Measurements from ENCODE around the gene ANKRD27. TPM values are rescaled to one million over a fixed set of nuclear protein-coding genes. Genes with fewer than 3 reads are reported as not detected.
"Not testable (repeated sequence)": the region's sequence is repeated elsewhere in the genome, so short reads cannot be mapped to it uniquely, and the experiment has no call there.

Gene ANKRD27
- total RNA-seq, 4 donors from 2014 or later, result 1.8 to 36.2 (median 22.7) TPM

DNA sequence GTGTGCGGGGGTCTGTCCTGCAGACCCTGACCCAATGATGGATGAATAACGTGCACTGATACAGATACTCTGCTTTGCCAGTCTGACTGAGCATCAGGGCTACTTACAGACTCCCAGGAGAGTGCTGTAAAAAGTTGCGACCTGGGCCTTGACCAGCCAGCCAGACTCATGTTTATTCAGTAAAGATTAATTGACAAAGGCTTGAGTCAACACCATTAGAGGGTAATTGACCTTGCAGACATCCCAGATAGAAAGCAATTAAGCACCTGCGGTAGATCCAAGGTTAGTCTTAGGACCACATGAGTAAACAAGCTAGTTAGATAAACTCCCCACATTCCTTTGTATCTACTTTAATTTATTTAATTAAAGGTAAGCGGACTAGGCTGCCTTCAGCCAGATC is 27.0 kb upstream of the ANKRD27 start:
- TF ChIP-seq POLR2A (IDR thresholded peaks at IDR 0.05), result no peak
- TF ChIP-seq, protein P1, sequence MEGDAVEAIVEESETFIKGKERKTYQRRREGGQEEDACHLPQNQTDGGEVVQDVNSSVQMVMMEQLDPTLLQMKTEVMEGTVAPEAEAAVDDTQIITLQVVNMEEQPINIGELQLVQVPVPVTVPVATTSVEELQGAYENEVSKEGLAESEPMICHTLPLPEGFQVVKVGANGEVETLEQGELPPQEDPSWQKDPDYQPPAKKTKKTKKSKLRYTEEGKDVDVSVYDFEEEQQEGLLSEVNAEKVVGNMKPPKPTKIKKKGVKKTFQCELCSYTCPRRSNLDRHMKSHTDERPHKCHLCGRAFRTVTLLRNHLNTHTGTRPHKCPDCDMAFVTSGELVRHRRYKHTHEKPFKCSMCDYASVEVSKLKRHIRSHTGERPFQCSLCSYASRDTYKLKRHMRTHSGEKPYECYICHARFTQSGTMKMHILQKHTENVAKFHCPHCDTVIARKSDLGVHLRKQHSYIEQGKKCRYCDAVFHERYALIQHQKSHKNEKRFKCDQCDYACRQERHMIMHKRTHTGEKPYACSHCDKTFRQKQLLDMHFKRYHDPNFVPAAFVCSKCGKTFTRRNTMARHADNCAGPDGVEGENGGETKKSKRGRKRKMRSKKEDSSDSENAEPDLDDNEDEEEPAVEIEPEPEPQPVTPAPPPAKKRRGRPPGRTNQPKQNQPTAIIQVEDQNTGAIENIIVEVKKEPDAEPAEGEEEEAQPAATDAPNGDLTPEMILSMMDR (IDR thresholded peaks at IDR 0.05), result no peak
- no peak for DNase-seq
- no peaks in the 10 kb centered on the region for H3K4me1 ChIP-seq
- H3K27ac ChIP-seq, result no peak overlapping the region
- no peaks in the 10 kb centered on the region for H3K36me3 ChIP-seq
- intact Hi-C loops (cut with DNase I; ENCODE audit: low total_unique reads), result no loop called here
- H3K9me3 ChIP-seq, result peaks cover 0 to 20% of the 10 kb centered on the region in 2 donors
- H3K27me3 ChIP-seq, result no peaks in the 10 kb centered on the region
- no peak overlapping the region for H3K4me3 ChIP-seq

DNA sequence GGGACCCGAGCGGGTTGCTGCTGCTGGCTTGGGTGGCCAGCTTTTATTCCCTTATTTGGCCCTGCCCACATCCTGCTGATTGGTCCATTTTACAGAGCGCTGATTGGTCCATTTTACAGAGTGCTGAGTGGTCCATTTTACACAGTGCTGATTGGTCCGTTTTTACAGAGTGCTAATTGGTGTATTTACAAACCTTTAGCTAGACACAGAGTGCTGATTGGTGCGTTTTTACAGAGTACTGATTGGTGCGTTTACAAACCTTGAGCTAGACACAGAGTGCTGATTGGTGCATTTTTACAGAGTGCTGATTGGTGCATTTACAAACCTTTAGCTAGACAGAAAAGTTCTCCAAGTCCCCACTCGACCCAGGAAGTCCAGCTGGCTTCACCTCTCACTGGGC is 25.1 kb upstream of the ANKRD27 start:
- DNase-seq; intact Hi-C loops (cut with DNase I; ENCODE audit: low total_unique reads); H3K4me3 ChIP-seq; H3K27me3 ChIP-seq; H3K4me1 ChIP-seq; H3K27ac ChIP-seq; H3K36me3 ChIP-seq: not testable (repeated sequence)
- H3K9me3 ChIP-seq, result peaks cover 0 to 20% of the 10 kb centered on the region in 2 donors

DNA sequence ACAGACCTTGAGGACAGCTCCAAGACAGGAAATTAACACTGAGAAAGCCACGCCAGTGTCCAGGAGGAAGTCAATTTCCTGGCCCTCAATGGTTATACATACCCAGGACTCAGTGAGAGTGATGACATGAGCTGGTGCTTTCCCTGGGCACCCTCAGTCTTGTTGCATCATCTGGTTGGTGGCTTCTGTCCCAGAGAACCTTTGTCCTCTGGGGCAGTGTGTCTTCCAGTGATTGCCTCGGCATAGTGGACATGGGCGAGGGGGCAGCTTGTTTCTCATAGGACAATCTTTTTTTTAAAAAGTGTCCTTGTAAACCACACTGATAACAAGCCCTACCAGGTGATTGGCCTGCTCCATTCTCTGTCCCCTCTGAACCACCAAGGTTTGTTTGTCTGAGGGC is 21.8 kb upstream of the ANKRD27 start:
- H3K36me3 ChIP-seq; H3K4me3 ChIP-seq; intact Hi-C loops (cut with DNase I; ENCODE audit: low total_unique reads); DNase-seq; H3K27me3 ChIP-seq; H3K4me1 ChIP-seq; H3K9me3 ChIP-seq; H3K27ac ChIP-seq: not testable (repeated sequence)

DNA sequence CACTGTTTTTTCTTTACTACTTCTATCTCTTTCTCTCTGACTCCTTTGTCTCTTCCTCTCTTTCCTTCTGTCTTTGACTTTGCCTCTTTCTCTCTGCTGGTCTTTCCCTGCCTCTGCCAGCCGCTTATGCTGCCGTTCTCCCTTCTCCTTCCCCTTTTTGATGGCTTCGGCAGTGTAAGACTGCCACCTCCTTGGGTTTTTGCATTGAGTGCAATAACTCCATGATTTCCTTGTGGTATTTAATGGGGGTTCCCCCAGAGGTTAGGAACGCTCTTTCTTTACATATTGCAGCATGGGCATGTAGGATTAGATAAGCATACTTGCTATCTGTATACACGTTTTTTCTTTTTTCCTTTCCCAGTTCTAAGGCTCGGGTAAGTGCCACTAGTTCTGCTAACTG is 20.5 kb upstream of the ANKRD27 start:
- DNase-seq; H3K4me1 ChIP-seq; H3K27me3 ChIP-seq; H3K9me3 ChIP-seq; H3K27ac ChIP-seq; H3K36me3 ChIP-seq; intact Hi-C loops (cut with DNase I; ENCODE audit: low total_unique reads); H3K4me3 ChIP-seq: not testable (repeated sequence)

DNA sequence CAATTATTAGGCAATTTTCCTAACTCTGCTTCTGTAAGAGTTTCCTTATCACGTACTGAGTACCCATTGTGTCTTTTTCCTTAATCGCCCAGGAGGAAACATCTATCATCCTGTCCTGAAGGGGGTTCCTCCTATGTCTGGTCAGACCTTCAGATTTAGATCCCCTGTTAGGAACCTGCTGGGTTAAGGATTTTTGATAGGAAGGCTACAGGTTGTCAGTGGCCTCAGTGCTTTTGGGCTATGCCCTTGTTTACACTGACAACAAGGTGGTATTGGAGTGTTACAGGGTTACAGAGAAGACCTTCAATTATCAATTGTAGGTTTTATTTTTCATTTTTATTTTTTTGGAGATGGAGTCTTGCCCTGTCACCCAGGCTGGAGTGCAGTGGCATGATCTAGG is 19.9 kb upstream of the ANKRD27 start:
- H3K36me3 ChIP-seq; H3K4me3 ChIP-seq; DNase-seq; intact Hi-C loops (cut with DNase I; ENCODE audit: low total_unique reads); H3K27me3 ChIP-seq; H3K4me1 ChIP-seq; H3K9me3 ChIP-seq; H3K27ac ChIP-seq: not testable (repeated sequence)

DNA sequence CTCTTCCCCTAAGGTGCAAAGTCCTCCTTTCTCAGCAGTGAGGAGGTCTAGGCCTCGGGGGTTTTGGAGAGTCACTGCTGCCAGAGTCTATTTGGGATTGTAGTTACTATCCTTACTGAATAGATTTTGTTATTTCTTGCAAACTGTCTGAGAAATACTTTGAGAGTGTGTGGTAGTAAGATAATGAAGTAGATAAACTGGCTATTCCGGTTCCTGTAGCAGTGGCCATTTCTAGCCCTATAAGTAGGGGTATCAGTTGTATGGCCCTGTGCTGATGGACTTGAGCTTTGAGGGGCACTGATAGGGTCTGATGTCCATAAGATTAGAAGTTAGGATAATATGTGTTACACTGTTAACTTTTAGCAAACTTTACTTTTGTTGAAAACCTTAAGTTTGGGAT is 19.3 kb upstream of the ANKRD27 start:
- DNase-seq; H3K27ac ChIP-seq; H3K4me3 ChIP-seq; H3K9me3 ChIP-seq; H3K27me3 ChIP-seq; intact Hi-C loops (cut with DNase I; ENCODE audit: low total_unique reads); H3K4me1 ChIP-seq; H3K36me3 ChIP-seq: not testable (repeated sequence)

DNA sequence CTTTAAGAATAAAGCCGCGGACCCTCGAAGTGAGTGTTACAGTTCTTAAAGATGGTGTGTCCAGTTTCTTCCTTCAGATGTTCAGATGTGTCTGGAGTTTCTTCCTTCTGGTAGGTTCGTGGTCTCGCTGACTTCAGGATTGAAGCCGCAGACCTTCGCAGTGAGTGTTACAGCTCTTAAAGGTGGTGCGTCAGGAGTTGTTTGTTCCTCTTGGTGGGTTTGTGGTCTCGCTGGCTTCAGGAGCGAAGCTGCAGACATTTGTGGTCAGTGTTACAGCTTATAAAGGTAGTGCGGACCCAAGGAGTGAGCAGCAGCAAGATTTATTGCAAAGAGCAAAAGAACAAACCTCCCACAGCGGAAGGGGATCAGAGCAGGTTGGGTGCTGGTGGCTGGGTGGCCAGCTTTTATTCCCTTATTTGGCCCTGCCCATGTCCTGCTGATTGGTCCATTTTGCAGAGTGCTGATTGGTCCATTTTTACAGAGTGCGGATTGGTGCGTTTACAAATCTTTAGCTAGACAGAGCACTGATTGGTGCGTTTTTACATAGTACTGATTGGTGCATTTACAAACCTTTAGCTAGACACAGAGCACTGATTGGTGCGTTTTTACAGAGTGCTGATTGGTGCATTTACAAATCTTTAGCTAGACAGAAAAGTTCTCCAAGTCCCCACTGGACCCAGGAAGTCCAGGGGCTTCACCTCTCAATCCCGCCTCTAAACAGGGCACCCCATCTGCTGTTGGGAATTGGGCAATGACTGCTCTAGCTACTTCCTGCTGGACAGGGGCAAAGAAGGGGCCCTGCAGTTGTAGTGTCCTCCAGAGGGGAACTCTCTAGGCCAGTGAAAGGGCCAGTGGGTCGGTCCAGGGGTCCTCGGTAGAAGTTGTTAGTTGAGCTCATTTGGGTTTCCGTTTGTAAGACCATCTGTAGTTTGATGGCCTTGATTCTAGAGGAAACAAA is 18.4 kb upstream of the ANKRD27 start:
- H3K4me3 ChIP-seq, result peak overlapping the region; percentile 41 to 76
- H3K36me3 ChIP-seq; DNase-seq; H3K4me1 ChIP-seq; H3K27me3 ChIP-seq; H3K27ac ChIP-seq; H3K9me3 ChIP-seq; intact Hi-C loops (cut with DNase I; ENCODE audit: low total_unique reads): not testable (repeated sequence)

DNA sequence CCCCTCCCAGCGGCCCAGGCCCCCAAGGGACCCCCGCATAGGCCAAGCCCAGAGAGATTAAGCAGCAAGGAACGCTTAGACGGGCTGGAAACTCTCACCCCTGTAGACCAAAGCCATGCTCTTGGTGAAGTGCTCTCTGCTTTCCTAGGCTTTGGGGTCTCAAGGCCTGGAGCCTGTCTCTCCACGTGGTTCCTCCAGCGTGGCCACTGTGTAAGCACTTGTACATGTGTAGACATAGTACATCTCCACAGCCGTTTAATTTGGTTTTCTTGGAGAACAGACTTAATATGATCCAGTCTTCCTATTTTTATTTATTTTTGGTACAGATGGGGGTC is 17.7 kb upstream of the ANKRD27 start:
- peak overlapping the region; percentile 41 to 76 for H3K4me3 ChIP-seq
- no peaks in the 10 kb centered on the region for H3K9me3 ChIP-seq
- no peaks in the 10 kb centered on the region for H3K36me3 ChIP-seq
- intact Hi-C loops (cut with DNase I; ENCODE audit: low total_unique reads), result no loop called here
- peak overlapping the region; percentile 62 to 64 for H3K27ac ChIP-seq
- no peak for TF ChIP-seq POLR2A (IDR thresholded peaks at IDR 0.05)
- TF ChIP-seq, protein P1 (IDR thresholded peaks at IDR 0.05), result no peak
- peaks cover 0 to 4% of the 10 kb centered on the region in 2 donors for H3K4me1 ChIP-seq
- no peak for DNase-seq
- no peaks in the 10 kb centered on the region for H3K27me3 ChIP-seq
